ENCODE data around the gene C9.

GRCh38 chr5:39315995-39316394 is 48.3 kb downstream of the C9 start:
- TF ChIP-seq CTCF (IDR thresholded peaks at IDR 0.05; ENCODE audit: low read depth, low read length, poor library complexity, severe bottlenecking) (no peak), EZH2phosphoT487 (IDR thresholded peaks at IDR 0.05; ENCODE audit: borderline replicate concordance, low read length) (no peak)

Data from DOHH2 (cell line).